Thyroid gland (tissue), 4 donors: ENCODE measurements around the gene SAMD4A. TPM values are rescaled to one million over a fixed set of nuclear protein-coding genes. Genes with fewer than 3 reads are reported as not detected.
A peak's percentile ranks its signal among the peaks of the same experiment; 100 is the strongest.

Source experiments
- DNase-seq, 2 donors: peaks; one replicate each; pipeline ENCODE4 v3.0.0-alpha.2; 2019
- H3K27ac ChIP-seq, 3 donors: fragments of 200-600 bp; sonication (generic); 1 replicate in 2 of 3; 2 replicates in 1 of 3; pipeline ENCODE4 v1.5.1; 2016 to 2019; ENCODE audit warnings: mild to moderate bottlenecking in 1 of 3, moderate library complexity in 1 of 3
- H3K27me3 ChIP-seq: fragments of 200-600 bp; sonication (generic); one replicate; pipeline ENCODE4 v1.5.1; 2019
- H3K36me3 ChIP-seq, 2 donors: fragments of 200-600 bp; sonication (generic); one replicate each; pipeline ENCODE4 v1.5.1; 2016 to 2019
- H3K4me1 ChIP-seq, 2 donors: fragments of 200-600 bp; sonication (generic); one replicate each; pipeline ENCODE4 v1.5.1; 2017 to 2019
- H3K4me3 ChIP-seq, 3 donors: fragments of 200-600 bp; sonication (generic); replicated peaks in 1 of 3; 1 replicate in 2 of 3; 2 replicates in 1 of 3; pipeline ENCODE4 v1.5.1; 2016; ENCODE audit warnings: mild to moderate bottlenecking in 1 of 3
- H3K9me3 ChIP-seq: fragments of 200-600 bp; sonication (generic); one replicate; pipeline ENCODE4 v1.5.1; 2017
- CTCF ChIP-seq, 6 experiments: fragments of 200-600 bp in 3 of 6; fragments of 450-650 bp in 3 of 6; sonication (generic) in 3 of 6; IDR thresholded peaks; one replicate each; pipeline ENCODE4 v1.5.1; 2016 to 2019; ENCODE audit warnings: antibody characterized with exemption in 6 of 6, mild to moderate bottlenecking in 2 of 6, inconsistent platforms in 1 of 6, moderate library complexity in 1 of 6
- POLR2A ChIP-seq, 2 donors: fragments of 450-650 bp; IDR thresholded peaks; one replicate each; pipeline ENCODE4 v1.6.1; 2017; ENCODE audit warnings: antibody characterized with exemption in 2 of 2, mild to moderate bottlenecking in 2 of 2, moderate library complexity in 1 of 2
- WGBS, 2 donors: methylation state at CpG; one replicate each; pipeline ENCODE4 v1.1.5; 2017; 5-methylcytosine and 5-hydroxymethylcytosine counted together
- intact Hi-C: fragments of 100-400 bp; cut with DNase I; formaldehyde crosslinking; loops from one replicate; pipeline ENCODE4 v1.15.1; 2023
- total RNA-seq, 4 donors: library from RNA; depleted of rRNA; stranded (reverse); fragments of >200 nt; gene quantifications; one replicate each; pipeline ENCODE4 v1.2.3, GENCODE V29; 2016

The SAMD4A gene
- total RNA-seq, 4 donors from 2014 or later, result 12.6 to 32.7 (median 17.6) TPM

DNA sequence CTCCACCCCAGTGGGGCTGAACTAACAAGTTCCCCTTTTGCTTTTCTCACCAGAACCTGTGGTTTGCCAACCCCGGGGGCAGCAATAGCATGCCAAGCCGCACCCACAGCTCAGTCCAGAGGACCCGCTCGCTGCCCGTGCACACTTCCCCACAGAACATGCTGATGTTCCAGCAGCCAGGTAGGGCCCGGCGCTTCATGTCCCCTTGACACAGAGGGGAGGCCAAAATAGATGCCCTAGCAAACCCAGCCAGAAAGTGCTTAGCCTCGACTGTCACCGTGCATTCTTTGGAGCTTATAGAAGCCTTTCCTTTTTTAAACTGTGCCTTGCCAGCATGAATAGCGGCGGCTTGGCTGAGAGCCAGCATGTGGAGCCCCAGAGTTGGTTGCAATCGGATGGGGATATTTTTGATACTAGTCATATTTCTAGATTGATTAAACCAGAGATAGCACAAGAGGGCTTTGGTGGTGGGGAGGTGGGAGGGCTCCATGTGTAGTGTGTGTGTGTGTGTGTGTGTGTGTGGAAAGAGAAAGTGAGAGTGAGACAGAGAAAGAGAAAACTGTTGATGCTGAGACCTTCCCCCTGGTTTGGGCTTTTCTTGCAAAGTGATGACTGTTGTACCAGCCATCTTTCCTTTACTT is 209.6 kb downstream of the SAMD4A start:
- Histone ChIP-seq H3K4me3 (no peak overlapping the region), H3K27ac (no peak overlapping the region), H3K36me3 (no peaks in the 10 kb centered on the region), H3K9me3 (no peaks in the 10 kb centered on the region), H3K27me3 (no peaks in the 10 kb centered on the region), H3K4me1 (peaks cover 5 to 39% of the 10 kb centered on the region in 2 donors)
- TF ChIP-seq CTCF (IDR thresholded peaks at IDR 0.05) (no peak), POLR2A (IDR thresholded peaks at IDR 0.05) (no peak)
- DNase-seq, result peak; percentile 29 to 34
- 51 to 57% methylated on average over 11 to 12 of the region's 12 CpGs for WGBS, 2 donors
- intact Hi-C loops, result loop anchor here (5.0 to 10.0 kb wide), 3 partner anchors 82 to 282 kb away; no protein-coding TSS in a partner anchor

DNA sequence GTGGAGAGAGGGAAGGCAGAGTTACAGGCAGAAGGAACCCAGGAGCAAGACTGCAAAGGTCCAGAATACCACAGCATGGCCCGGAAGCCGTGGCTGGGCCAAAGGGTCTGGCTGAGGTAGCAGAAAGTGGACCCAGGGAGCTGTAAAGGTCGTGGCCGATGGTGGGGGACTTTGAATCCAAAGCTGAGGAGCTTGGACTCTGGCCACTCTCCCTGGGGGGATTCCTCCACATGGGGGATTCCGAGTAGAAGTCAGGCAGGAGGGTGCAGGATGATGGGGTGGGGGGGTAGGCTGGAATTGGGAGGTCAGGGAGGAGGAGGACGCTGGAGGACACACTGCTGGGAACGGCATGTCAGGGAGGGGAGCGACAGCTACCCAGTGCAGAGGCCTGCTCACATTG is 210.5 kb downstream of the SAMD4A start:
- Histone ChIP-seq H3K27me3 (no peaks in the 10 kb centered on the region), H3K4me1 (peaks cover 5 to 39% of the 10 kb centered on the region in 2 donors), H3K9me3 (no peaks in the 10 kb centered on the region), H3K36me3 (no peaks in the 10 kb centered on the region), H3K4me3 (no peak overlapping the region), H3K27ac (peak overlapping the region in 1 of 3 donors; percentile 62)
- no peak for DNase-seq
- WGBS, 2 donors, result 80 to 82% methylated on average over 8 of the region's 8 CpGs
- TF ChIP-seq CTCF (IDR thresholded peaks at IDR 0.05) (no peak), POLR2A (IDR thresholded peaks at IDR 0.05) (no peak)
- intact Hi-C loops, result loop anchor here (5.0 to 10.0 kb wide), 3 partner anchors 83 to 283 kb away; no protein-coding TSS in a partner anchor

- Histone ChIP-seq H3K36me3 (no peaks in the 10 kb centered on the region), H3K4me3 (no peak overlapping the region), H3K27me3 (no peaks in the 10 kb centered on the region), H3K27ac (peak overlapping the region; percentile 44 to 62 (median 51)), H3K4me1 (peaks cover 5 to 28% of the 10 kb centered on the region in 2 donors), H3K9me3 (no peaks in the 10 kb centered on the region)
- intact Hi-C loops, result loop anchor here (5.0 to 10.0 kb wide), 3 partner anchors 84 to 284 kb away; no protein-coding TSS in a partner anchor
- 68 to 70% methylated on average over 9 of the region's 9 CpGs for WGBS, 2 donors
- peak; percentile 53 to 54 for DNase-seq
- TF ChIP-seq POLR2A (IDR thresholded peaks at IDR 0.05) (no peak), CTCF (IDR thresholded peaks at IDR 0.05) (no peak)
Observed at GRCh38 chr14:54778618-54779345, 211.9 kb downstream of the SAMD4A start.

- intact Hi-C loops, result no loop called here
- TF ChIP-seq CTCF (IDR thresholded peaks at IDR 0.05) (no peak), POLR2A (IDR thresholded peaks at IDR 0.05) (no peak)
- no peak for DNase-seq
- H3K36me3 ChIP-seq, result no peaks in the 10 kb centered on the region
- no peaks in the 10 kb centered on the region for H3K9me3 ChIP-seq
- no peaks in the 10 kb centered on the region for H3K27me3 ChIP-seq
- 84 to 85% methylated on average over 6 of the region's 6 CpGs for WGBS, 2 donors
- peaks cover 5 to 22% of the 10 kb centered on the region in 2 donors for H3K4me1 ChIP-seq
- no peak overlapping the region for H3K27ac ChIP-seq
- no peak overlapping the region for H3K4me3 ChIP-seq
Observed at GRCh38 chr14:54781080-54781479, 214.2 kb downstream of the SAMD4A start.
